ENCODE results near the gene ZNF280C.

The ZNF280C gene

GRCh38 chrX:130174045-130174704, 94.5 kb downstream of the ZNF280C start:
- DNase-seq (ENCODE audit: extremely low spot score) = no peak
- POLR2A ChIA-PET = interaction anchor here (0.6 to 1.3 kb wide), 3 partner anchors 9 to 172 kb away, joined by 3 to 10 read pairs (median 3); partner anchors contain the start of gene AIFM1

DNA sequence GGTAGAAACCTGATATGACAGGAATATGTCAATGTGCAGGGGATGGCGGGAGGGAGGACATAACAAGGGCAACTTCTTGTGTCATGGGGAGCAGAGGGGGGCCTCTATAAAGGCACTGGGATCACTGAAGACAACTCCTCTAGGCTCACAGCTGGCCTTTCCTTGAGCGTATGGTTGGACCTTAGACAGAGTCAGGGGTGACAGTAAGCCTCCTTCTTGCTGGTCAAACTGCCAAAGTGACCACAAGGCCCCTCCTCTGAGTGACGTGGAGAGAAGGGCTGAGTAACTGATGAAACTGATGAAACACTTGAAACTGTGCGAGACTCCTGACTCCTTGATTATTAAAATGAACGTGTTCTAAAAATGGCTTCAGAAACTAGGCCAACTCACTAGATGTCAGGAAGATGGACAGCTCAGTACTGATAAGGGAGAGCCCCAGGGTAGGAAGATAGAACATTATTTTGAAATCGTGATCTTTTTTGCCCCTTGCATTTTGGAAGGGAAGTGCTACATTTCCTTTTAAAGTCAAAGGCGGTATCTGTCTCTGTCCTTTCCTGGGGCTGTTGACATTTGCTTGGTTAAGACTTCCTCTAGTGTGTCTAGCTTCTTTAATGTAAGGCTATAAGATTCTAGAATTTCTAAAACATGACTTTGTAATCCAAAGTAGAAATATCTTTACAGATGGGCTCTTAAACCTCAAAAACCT, 95.4 kb downstream of the ZNF280C start:
- DNase-seq (ENCODE audit: extremely low spot score) = no peak
- TF ChIP-seq PKNOX1 (IDR thresholded peaks at IDR 0.05) (peak; percentile 17; the same call in 1 of the 2 replicates), L3MBTL2 (conservative IDR thresholded peaks at IDR 0.05) (no peak)
- ChIA-PET POLR2A (interaction anchor here (0.6 to 1.3 kb wide), 2 partner anchors 8 to 56 kb away, joined by 3 to 10 read pairs; partner anchors contain the start of gene AIFM1), CTCF (interaction anchor here (1.3 kb wide), 1 partner anchor 113 kb away, joined by 6 read pairs; no protein-coding TSS in a partner anchor)

More at GRCh38 chrX:130174045-130174704, 94.5 kb downstream of the ZNF280C start:
- TF ChIP-seq LEF1 (IDR thresholded peaks at IDR 0.05; ENCODE audit: borderline replicate concordance) (no peak), PKNOX1 (IDR thresholded peaks at IDR 0.05) (no peak), CTBP1 (IDR thresholded peaks at IDR 0.05; ENCODE audit: borderline replicate concordance) (no peak), SUZ12 (IDR thresholded peaks at IDR 0.05) (no peak), L3MBTL2 (conservative IDR thresholded peaks at IDR 0.05) (no peak), BHLHE40 (IDR thresholded peaks at IDR 0.05; ENCODE audit: borderline replicate concordance) (no peak), FOXK2 (IDR thresholded peaks at IDR 0.05) (no peak), TARDBP (IDR thresholded peaks at IDR 0.05) (no peak), FOXM1 (IDR thresholded peaks at IDR 0.05; ENCODE audit: borderline replicate concordance) (no peak), ZNF384 (IDR thresholded peaks at IDR 0.05) (no peak), NFRKB (IDR thresholded peaks at IDR 0.05) (no peak), ARNT (IDR thresholded peaks at IDR 0.05) (no peak), ELF4 (IDR thresholded peaks at IDR 0.05) (no peak)
- CTCF ChIA-PET = interaction anchor here (0.6 to 1.3 kb wide), 2 partner anchors 113 to 782 kb away, joined by 3 to 6 read pairs; no protein-coding TSS in a partner anchor

GRCh38 chrX:130172127-130172845, 96.4 kb downstream of the ZNF280C start:
- POLR2A ChIA-PET = no interaction called here

GRCh38 chrX:130171446-130172126, 97.1 kb downstream of the ZNF280C start, which contains the start of gene RAB33A:
TSS of gene RAB33A (plus strand) at chrX:130171962. CDS start at chrX:130172063, 101 bp downstream.
- ChIA-PET CTCF (no interaction called here), POLR2A (no interaction called here)
- TF ChIP-seq ZNF384 (IDR thresholded peaks at IDR 0.05) (no peak), NFRKB (IDR thresholded peaks at IDR 0.05) (no peak), FOXA1 (IDR thresholded peaks at IDR 0.05) (no peak), BHLHE40 (IDR thresholded peaks at IDR 0.05; ENCODE audit: borderline replicate concordance) (no peak), CTBP1 (IDR thresholded peaks at IDR 0.05; ENCODE audit: borderline replicate concordance) (no peak), FOXM1 (IDR thresholded peaks at IDR 0.05; ENCODE audit: borderline replicate concordance) (no peak), SP1 (IDR thresholded peaks at IDR 0.05) (no peak), PKNOX1 (IDR thresholded peaks at IDR 0.05) (no peak), LEF1 (IDR thresholded peaks at IDR 0.05; ENCODE audit: borderline replicate concordance) (no peak)
- no peak for DNase-seq (ENCODE audit: extremely low spot score)

More at GRCh38 chrX:130172127-130172845, 96.4 kb downstream of the ZNF280C start:
- CTCF ChIA-PET = no interaction called here
- no peak for DNase-seq (ENCODE audit: extremely low spot score)
- no peak for TF ChIP-seq BHLHE40 (IDR thresholded peaks at IDR 0.05; ENCODE audit: borderline replicate concordance)
- no peak for TF ChIP-seq NFRKB (IDR thresholded peaks at IDR 0.05)
- no peak for TF ChIP-seq FOXK2 (IDR thresholded peaks at IDR 0.05)
- TF ChIP-seq CTBP1 (IDR thresholded peaks at IDR 0.05; ENCODE audit: borderline replicate concordance) = no peak
- no peak for TF ChIP-seq PKNOX1 (IDR thresholded peaks at IDR 0.05)
- no peak for TF ChIP-seq SUZ12 (IDR thresholded peaks at IDR 0.05)
- TF ChIP-seq FOXA1 (IDR thresholded peaks at IDR 0.05) = no peak
- TF ChIP-seq FOXM1 (IDR thresholded peaks at IDR 0.05; ENCODE audit: borderline replicate concordance) = no peak
- no peak for TF ChIP-seq TARDBP (IDR thresholded peaks at IDR 0.05)

DNA sequence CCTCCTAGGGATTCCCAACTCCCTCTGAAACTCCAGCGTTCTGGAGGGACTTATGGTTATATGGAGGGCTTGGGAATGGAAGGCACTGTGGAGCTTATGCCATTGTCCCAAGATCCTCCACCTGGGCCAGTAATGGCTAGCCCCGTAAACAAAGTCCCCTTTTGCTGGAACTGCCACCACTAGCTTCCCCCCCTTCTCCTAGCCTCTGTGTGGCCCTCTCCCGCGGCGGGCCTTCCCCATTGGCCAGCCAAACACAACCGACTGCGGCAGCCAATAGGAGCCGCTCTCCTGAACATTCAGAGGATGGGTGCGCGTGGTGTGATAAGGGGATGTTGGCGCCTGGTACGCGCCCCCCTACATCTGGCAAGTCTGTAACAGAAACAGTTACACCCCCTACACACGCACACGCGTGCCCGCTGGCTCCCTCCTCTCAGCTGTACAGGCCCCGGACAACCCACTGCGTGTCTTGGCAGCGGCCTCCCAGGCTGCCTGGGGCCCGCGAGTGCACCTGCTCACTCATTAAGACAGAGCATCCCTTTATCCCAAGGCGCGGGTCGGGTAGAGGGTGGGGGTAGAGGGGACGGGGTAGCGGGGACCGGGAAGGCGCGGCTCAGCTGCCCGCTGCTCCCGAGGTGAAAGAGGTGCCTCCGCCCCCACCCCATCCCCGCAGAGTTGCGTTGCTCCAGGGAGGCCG, 97.8 kb downstream of the ZNF280C start:
- no peak for TF ChIP-seq ZNF384 (IDR thresholded peaks at IDR 0.05)
- TF ChIP-seq ARNT (IDR thresholded peaks at IDR 0.05) = no peak
- no peak for TF ChIP-seq L3MBTL2 (conservative IDR thresholded peaks at IDR 0.05)
- TF ChIP-seq LEF1 (IDR thresholded peaks at IDR 0.05; ENCODE audit: borderline replicate concordance) = no peak
- TF ChIP-seq FOXA1 (IDR thresholded peaks at IDR 0.05) = no peak
- TF ChIP-seq CTBP1 (IDR thresholded peaks at IDR 0.05; ENCODE audit: borderline replicate concordance) = no peak
- no peak for TF ChIP-seq FOXK2 (IDR thresholded peaks at IDR 0.05)
- no peak for TF ChIP-seq ELF4 (IDR thresholded peaks at IDR 0.05)
- TF ChIP-seq HDGF (IDR thresholded peaks at IDR 0.05; ENCODE audit: borderline replicate concordance) = no peak
- TF ChIP-seq BHLHE40 (IDR thresholded peaks at IDR 0.05; ENCODE audit: borderline replicate concordance) = no peak
- TF ChIP-seq TARDBP (IDR thresholded peaks at IDR 0.05) = no peak
- no peak for TF ChIP-seq SP1 (IDR thresholded peaks at IDR 0.05)
- TF ChIP-seq PKNOX1 (IDR thresholded peaks at IDR 0.05) = no peak
- no peak for TF ChIP-seq NFRKB (IDR thresholded peaks at IDR 0.05)
- no peak for TF ChIP-seq FOXM1 (IDR thresholded peaks at IDR 0.05; ENCODE audit: borderline replicate concordance)
- TF ChIP-seq SUZ12 (IDR thresholded peaks at IDR 0.05) = no peak
- ChIA-PET POLR2A (no interaction called here), CTCF (no interaction called here)
- DNase-seq (ENCODE audit: extremely low spot score) = no peak
